Adrenal gland (tissue), 5 donors: ENCODE measurements around the gene CTTN.

ENCODE experiments used
- CTCF ChIP-seq, 6 experiments: fragments of 450-650 bp in 4 of 6; fragments of 200-600 bp in 2 of 6; sonication (generic) in 1 of 6; IDR thresholded peaks; 1 replicate in 5 of 6; 2 replicates in 1 of 6; pipeline versions ENCODE4 v1.5.1 to v1.8.0; 2016 to 2021; ENCODE audit warnings: antibody characterized with exemption in 6 of 6, mild to moderate bottlenecking in 2 of 6, moderate library complexity in 1 of 6
- POLR2A ChIP-seq, 2 donors: fragments of 450-650 bp; IDR thresholded peaks; one replicate each; pipeline ENCODE4 v1.6.1; 2017; ENCODE audit warnings: antibody characterized with exemption in 2 of 2, mild to moderate bottlenecking in 2 of 2, moderate library complexity in 1 of 2
- donor health status: DM: no; HTN: no; CAD: no.

GRCh38 chr11:70454197-70454767 lies 56.0 kb downstream of the CTTN start:
- TF ChIP-seq CTCF (IDR thresholded peaks at IDR 0.05): no peak
- TF ChIP-seq POLR2A (IDR thresholded peaks at IDR 0.05): no peak
